ENCODE results near the gene TANK. TPM values are rescaled to one million over a fixed set of nuclear protein-coding genes. Genes with fewer than 3 reads are reported as not detected.
"Not testable (repeated sequence)": the region's sequence is repeated elsewhere in the genome, so short reads cannot be mapped to it uniquely, and the experiment has no call there.

Gene TANK
- total and polyA plus RNA-seq, 2 of the 13 experiments (the other 11 are each of a cell fraction or from before 2014, with no cell fraction given): 66.9 to 96.1 TPM

GRCh38 chr2:161190050-161190449, 29.8 kb downstream of the TANK start:
- Histone ChIP-seq H3K9me3 (ENCODE audit: low read length) (no peaks in the 10 kb centered on the region), H3K27me3 (ENCODE audit: control insufficient read depth in 1 of 2, insufficient read depth in 2 of 2, low read length in 2 of 2) (no peaks in the 10 kb centered on the region), H3K36me3 (replicated peaks in 1 of 2; ENCODE audit: control insufficient read depth in 1 of 2, insufficient read depth in 2 of 2, low read length in 2 of 2) (peaks cover 11 to 54% of the 10 kb centered on the region in 2 experiments), H3K4me2 (ENCODE audit: low read depth, low read length) (no peak overlapping the region), H4K20me1 (ENCODE audit: insufficient read depth, low read length) (no peaks in the 10 kb centered on the region), H3K4me1 (ENCODE audit: insufficient read depth, low read length) (no peaks in the 10 kb centered on the region), H3K4me3 (replicated peaks in 1 of 3; ENCODE audit: insufficient read depth in 1 of 3, low read depth in 2 of 3, low read length in 3 of 3) (no peak overlapping the region), H2AFZ (ENCODE audit: low read length) (no peak overlapping the region), H3K27ac (ENCODE audit: extremely low read length, insufficient read depth, low read length) (no peak overlapping the region), H3K9ac (ENCODE audit: insufficient read depth, low read depth, low read length) (no peak overlapping the region), H3K79me2 (ENCODE audit: insufficient read depth, low read length) (no peaks in the 10 kb centered on the region)
- FAIRE-seq (no peak), DNase-seq (ENCODE audit: low spot score) (no peak), ATAC-seq (no peak)
- intact Hi-C loops (cut with micrococcal nuclease; ENCODE audit: unreplicated experiment) (no loop called here), in situ Hi-C loops (cut with HindIII; ENCODE audit: extremely low pct_ligation_motif_present, low pct_unique_long_range_greater_than_20kb) (no loop called here)
- POLR2A ChIA-PET: no interaction called here
- no peak for TF ChIP-seq ARID3A (IDR thresholded peaks at IDR 0.05; ENCODE audit: low read depth, low read length)
- CTCF ChIA-PET (ENCODE audit: low intra/inter-chr PET ratio, low total read pairs): no interaction called here
- no TSS peak for BruUV-seq (replicated peaks)

- CTCF ChIA-PET (ENCODE audit: low intra/inter-chr PET ratio, low total read pairs); POLR2A ChIA-PET: not testable (repeated sequence)
These were observed 35.4 kb downstream of the TANK start for GRCh38 chr2:161195602-161196001.

More at GRCh38 chr2:161195602-161196001, 35.4 kb downstream of the TANK start:
- H3K4me2 ChIP-seq (ENCODE audit: low read depth, low read length); intact Hi-C loops (cut with micrococcal nuclease; ENCODE audit: unreplicated experiment); BruUV-seq (replicated peaks); H2AFZ ChIP-seq (ENCODE audit: low read length); H3K4me3 ChIP-seq (replicated peaks in 1 of 3; ENCODE audit: insufficient read depth in 1 of 3, low read depth in 2 of 3, low read length in 3 of 3); H3K27ac ChIP-seq (ENCODE audit: extremely low read length, insufficient read depth, low read length); FAIRE-seq; H3K9ac ChIP-seq (ENCODE audit: insufficient read depth, low read depth, low read length); H3K27me3 ChIP-seq (ENCODE audit: control insufficient read depth in 1 of 2, insufficient read depth in 2 of 2, low read length in 2 of 2); H4K20me1 ChIP-seq (ENCODE audit: insufficient read depth, low read length); H3K4me1 ChIP-seq (ENCODE audit: insufficient read depth, low read length); H3K79me2 ChIP-seq (ENCODE audit: insufficient read depth, low read length); H3K9me3 ChIP-seq (ENCODE audit: low read length); DNase-seq (ENCODE audit: low spot score); ATAC-seq; in situ Hi-C loops (cut with HindIII; ENCODE audit: extremely low pct_ligation_motif_present, low pct_unique_long_range_greater_than_20kb): not testable (repeated sequence)
- 98% methylated on average over 4 of the region's 4 CpGs for WGBS (ENCODE audit: low lambda C conversion rate)
- H3K36me3 ChIP-seq (replicated peaks in 1 of 2; ENCODE audit: control insufficient read depth in 1 of 2, insufficient read depth in 2 of 2, low read length in 2 of 2): peaks cover 7 to 58% of the 10 kb centered on the region in 2 experiments

Measured in HepG2 (cell line).